GM19035 (cell line): ENCODE results near the gene PARVB.

Source experiments
- ATAC-seq: cut with Tn5 transposase; IDR thresholded peaks from one replicate; pipeline ENCODE4 v1.9.1; 2021; ENCODE audit not compliant: unreplicated experiment

The PARVB gene

GRCh38 chr22:44192816-44193534 is 168.9 kb downstream of the PARVB start:
- ATAC-seq: no peak

DNA sequence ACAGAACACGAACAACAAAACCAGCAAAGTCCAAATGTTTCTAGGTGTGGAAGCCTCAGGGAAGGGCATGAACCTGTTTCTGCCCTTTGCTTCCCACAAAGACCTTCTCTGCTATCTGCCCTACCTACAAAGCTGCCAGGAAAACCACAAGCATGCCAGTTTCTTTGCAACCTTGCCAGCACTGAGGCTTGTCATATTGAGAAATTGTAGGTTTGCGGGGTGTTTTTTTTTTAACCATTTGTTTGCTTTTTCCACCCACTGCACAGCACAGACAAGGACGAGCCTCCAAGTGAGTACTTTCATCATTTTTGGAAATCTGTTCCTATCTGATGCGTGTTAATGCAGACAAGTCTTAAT is 169.4 kb downstream of the PARVB start:
- no peak for ATAC-seq

DNA sequence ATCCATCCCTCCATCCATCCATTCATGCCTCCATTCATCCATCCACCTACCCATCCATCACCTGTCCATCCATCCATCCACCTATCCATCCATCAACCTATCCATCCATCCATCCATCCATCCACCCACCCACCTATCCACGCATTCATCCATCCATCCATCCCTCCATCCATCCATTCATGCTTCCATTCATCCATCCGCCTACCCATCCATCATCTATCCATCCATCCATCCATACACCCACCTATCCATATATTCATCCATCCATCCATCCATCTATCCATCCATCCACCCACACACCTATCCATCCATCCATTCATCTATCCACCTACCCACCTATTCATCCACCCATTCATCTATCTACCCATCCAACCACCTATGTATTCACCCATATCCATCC is 170.5 kb downstream of the PARVB start:
- ATAC-seq: no peak

DNA sequence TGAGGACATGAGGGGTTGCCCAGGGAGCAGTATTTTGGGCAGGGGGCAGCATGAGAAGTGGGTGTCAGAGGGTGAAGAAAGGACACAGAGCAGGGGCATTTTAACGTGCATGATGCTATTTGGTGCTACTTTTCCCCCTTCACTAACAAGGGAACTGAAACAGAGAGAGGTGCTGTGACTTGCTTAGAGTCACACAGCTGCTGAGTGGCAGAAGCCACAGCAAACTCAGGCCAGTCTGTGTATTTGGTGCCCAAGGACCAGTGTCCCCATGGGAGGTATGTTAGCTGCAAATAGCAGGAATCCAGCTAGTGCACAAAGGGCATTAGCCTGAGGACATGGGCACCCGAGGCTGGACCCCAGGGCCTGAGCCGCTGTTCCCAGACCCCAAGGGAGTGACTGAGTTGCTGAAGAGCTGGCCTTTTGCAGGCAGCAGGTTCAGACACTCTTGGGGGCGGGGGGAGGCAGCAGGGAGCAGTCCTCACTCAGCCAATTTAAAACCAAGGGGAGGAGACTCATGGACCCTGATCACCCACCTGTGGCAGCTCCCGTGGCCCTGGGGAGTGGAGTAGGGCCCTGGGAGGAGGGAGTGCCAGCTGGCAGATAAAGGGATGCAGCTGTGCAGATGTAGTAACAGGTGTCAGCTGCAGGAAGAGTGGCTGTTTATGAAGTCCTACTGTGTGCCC is 171.2 kb downstream of the PARVB start:
- ATAC-seq: no peak

GRCh38 chr22:44196241-44196640 is 172.1 kb downstream of the PARVB start:
- no peak for ATAC-seq

DNA sequence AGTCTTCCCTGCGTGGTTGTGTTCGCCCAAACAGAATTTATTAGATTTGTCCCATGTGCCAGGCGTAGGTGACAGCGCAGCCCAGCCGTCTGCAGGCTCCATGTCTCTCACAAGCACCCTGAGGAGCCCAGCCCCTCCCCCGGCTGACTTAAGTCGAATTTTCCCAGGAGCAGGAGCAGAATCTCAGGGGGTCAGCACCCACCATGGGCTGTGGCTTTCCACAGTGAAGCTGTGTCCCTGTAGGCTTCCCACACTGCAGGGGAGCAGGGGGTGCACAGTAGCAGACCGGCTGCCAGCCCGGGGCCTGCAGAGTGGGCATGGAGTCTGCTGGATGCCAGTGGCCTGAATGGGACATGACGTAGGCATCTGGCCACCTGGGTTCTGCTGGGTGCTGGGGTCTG is 172.6 kb downstream of the PARVB start:
- ATAC-seq: no peak

GRCh38 chr22:44197271-44197670 is 173.2 kb downstream of the PARVB start:
- ATAC-seq: no peak

GRCh38 chr22:44199164-44199563 is 175.1 kb downstream of the PARVB start:
- no peak for ATAC-seq

DNA sequence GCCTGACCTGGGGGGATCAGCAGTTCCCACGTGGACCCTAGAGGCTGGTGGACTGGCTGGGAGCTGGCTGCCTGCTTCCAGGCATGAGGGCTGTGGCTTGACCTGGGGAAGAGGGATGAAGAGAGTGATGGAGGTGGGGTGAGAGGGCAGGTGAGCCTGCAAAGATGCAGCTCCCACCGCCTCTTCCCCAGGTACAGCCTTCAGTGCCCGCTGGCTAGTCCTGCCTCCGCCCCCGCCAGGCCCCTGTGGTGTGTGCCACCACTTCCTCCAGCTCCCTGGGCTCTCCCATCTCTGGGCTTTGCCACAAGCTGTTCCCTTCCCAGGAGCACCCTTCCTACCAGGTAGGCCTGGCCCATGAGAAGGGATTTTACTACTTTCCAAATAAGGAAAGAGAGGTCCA is 175.8 kb downstream of the PARVB start:
- no peak for ATAC-seq

DNA sequence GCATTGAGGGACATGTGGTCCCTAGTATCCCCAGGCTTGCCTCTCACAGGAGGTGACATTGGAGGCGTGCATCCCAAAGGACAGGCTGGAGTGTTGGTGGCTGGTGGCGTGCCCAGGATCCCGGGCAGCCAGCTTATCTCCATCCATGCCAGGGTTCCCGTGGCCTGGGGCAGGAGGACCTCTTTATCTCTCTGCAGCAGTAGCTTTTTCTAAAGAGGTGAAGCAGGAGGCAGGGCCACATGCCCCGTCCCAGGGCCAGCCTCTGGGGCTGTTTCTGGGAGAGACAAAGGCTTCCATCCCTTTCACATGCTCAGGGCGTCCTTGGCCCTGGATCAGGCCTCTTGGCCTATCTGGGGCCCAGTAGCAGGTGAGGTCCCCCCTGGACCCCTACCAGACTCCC is 176.3 kb downstream of the PARVB start:
- no peak for ATAC-seq

DNA sequence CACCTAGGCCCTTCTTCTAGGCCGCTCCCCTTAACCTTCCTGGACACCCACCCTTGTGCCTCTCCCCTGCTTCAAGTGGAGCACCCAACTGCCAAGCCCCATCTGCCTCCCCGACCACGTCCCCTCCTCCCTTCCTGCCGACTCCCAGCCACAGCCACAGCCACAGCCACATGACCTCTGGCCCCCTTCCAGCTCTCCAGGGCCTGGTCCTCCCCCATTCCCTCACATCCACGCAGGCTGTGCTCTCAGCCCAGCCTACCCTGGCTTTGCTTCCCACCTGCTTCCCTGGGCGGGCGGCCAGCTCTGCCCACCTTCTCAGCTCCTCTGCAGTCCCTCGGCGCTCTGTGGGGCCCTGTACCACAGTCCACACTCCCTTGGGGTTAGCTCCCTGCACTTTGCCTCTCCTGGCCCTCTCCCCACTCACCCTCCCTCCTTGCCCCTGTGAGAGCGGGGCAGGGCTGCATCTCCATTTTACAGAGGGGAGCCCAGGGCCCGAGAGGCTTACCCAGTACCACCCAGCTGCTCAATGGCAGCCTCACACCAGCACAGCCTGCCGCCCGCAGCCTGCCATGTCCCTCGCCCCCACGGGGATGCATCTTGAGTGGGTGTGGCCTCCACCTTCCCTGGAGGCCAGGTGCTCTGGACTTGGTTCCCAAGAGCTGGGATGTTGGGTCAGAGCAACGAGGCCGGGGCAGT is 176.9 kb downstream of the PARVB start:
- no peak for ATAC-seq

- no peak for ATAC-seq
Observed at GRCh38 chr22:44201665-44202064, 177.6 kb downstream of the PARVB start.

GRCh38 chr22:44202261-44202789 is 178.2 kb downstream of the PARVB start:
- no peak for ATAC-seq

- no peak for ATAC-seq
Observed at GRCh38 chr22:44203203-44203602, 179.1 kb downstream of the PARVB start.

- ATAC-seq: no peak
Observed at GRCh38 chr22:44204739-44205515, 180.8 kb downstream of the PARVB start.

DNA sequence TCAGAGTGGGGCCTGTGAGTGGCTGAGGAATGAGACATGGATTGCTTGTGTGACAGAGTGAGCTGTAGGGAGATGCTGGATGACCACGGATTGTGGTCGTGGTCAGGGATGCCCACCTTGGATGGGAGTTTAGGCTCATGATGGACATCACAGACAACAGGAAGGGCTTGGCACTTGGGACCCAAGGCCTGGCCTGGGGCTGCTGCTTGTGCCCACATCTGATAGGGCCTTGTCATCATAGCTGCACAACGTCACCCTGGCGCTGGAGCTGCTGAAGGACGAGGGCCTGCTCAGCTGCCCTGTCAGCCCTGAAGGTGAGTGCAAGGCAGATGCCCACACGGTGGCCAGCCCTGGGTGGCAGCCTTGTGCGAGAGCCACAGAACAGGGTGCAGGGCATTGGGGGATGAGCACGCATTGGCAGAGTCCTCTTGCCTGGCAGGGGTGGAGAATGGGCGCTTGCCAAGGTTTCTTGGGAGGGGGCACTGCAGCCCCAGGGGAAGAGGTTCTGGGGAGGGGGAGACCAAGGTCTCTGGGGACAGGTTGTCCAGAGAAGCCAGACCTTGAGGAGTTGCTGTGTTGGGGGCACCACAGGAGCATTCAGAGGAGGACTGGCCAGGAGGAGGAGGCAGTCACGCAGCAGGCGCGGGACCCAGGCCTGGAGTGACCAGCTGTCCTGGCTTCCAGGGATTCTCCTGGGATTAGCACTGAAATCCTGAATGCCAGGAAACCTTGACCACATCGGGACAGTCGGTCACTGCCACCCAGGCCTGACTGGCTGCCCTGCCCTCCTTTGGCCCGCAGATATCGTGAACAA is 181.6 kb downstream of the PARVB start:
- ATAC-seq: no peak

DNA sequence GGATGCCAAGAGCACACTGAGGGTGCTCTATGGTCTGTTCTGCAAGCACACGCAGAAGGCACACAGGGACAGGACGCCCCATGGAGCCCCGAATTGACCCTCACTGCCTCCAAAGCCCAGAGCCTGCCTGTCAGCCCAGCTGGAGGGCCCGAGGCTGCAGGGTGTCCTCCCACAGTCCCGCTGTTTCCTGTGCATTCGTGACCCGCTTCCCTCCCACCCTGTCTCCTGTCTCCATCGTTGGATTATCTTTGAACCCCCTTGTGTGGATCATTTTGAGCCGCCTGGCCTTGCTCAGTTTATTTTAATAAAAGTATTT is 182.2 kb downstream of the PARVB start:
- no peak for ATAC-seq

DNA sequence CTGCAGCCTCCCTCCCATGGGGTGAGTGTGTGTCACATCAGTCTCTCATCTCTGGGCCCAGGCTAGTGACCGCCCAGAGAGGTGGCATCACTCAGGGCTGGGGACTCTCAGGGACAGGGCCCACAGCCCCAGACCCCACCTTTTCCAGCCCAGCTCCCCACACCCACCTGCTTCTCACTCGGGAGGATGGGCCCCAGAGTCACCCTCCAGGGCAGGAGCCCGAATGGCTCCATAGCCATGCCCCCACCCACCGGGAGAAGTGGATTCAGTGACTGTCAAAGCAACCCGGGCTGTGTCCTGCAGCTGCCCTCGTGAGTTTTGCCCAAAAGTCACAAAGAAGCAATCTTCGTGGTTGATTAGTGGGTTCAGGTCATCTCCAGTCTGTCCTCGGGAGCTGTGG is 182.6 kb downstream of the PARVB start:
- no peak for ATAC-seq

DNA sequence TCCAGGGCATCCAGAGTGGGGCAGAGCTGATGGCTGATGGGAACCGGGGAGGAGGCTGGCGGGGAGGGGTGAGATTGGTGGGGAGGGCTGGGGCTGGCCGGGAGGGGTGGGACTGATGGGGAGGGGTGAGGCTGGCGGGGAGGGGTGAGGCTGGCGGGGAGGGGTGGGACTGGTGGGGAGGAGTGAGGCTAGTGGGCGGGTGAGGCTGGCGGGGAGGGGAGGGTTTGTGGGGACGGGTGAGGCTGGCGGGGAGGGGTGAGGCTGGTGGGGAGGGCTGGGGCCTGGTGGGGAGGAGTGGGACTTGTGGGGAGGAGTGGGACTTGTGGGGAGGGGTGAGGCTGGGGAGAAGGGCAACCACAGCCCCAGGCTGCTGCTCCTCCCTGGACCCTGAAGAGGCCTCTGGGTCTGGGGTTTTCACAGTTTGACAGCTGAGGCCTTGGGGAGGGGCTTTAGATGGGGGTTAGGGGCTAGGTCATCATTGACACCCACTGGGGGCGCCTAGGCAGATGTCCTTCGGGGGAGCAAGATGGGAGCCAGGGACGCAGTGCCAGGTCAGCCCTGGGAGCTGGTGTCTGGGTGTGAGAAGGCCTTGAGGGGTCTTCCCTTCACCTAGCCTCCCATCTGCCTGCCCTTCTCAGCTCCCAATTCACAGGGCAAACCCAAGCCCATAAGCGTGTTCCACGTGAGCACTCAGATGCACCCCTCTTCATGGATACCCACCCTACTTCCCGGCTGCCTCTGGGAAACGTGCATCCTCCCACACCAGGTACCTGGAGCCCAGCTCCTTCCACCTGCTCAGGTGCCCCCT is 183.3 kb downstream of the PARVB start:
- ATAC-seq: no peak

- ATAC-seq: no peak
Observed at GRCh38 chr22:44207981-44208317, 183.8 kb downstream of the PARVB start.
